ENCODE results near the gene HMGCL.

HMGCL gene

GRCh38 chr1:23752909-23753308, 72.3 kb downstream of the HMGCL start:
- Histone ChIP-seq H3K27me3 (ENCODE audit: control insufficient read depth, insufficient read depth, low read length) (no peaks in the 10 kb centered on the region), H3K4me3 (ENCODE audit: low read length) (no peak overlapping the region), H3K36me3 (ENCODE audit: control insufficient read depth, insufficient read depth, low read length) (peaks cover 52% of the 10 kb centered on the region), H3K9me3 (ENCODE audit: control insufficient read depth, insufficient read depth, low read length) (no peaks in the 10 kb centered on the region), H3K27ac (ENCODE audit: low read length) (no peak overlapping the region), H3K4me1 (ENCODE audit: control insufficient read depth, insufficient read depth, low read length) (no peaks in the 10 kb centered on the region)
- DNase-seq (ENCODE audit: low read depth, low spot score) = no peak
- no CpG with 5 or more reads among the region's 1 CpG for WGBS (ENCODE audit: insufficient coverage, insufficient read length)

All from iPS DF 6.9 (cell line).